Progenitor cell of endocrine pancreas (in vitro differentiated cells): ENCODE measurements around the gene PRDM5. TPM values are rescaled to one million over a fixed set of nuclear protein-coding genes. Genes with fewer than 3 reads are reported as not detected.

Source experiments
- DNase-seq: peaks from one replicate; pipeline ENCODE4 v3.0.0; 2021; ENCODE audit warnings: low spot score; ENCODE audit not compliant: unreplicated experiment
- H3K27ac Mint-ChIP-seq: 2 replicates; pipeline ENCODE4 v1.8.0; 2021; ENCODE audit warnings: mild to moderate bottlenecking, moderate library complexity, mixed read lengths
- H3K27me3 Mint-ChIP-seq: 2 replicates; pipeline ENCODE4 v1.8.0; 2021; ENCODE audit warnings: mixed read lengths
- H3K36me3 Mint-ChIP-seq: 2 replicates; pipeline ENCODE4 v1.8.0; 2022; ENCODE audit warnings: mixed read lengths; ENCODE audit not compliant: insufficient read depth
- H3K4me1 Mint-ChIP-seq: 2 replicates; pipeline ENCODE4 v1.8.0; 2021; ENCODE audit warnings: low read depth, mixed read lengths
- H3K4me3 Mint-ChIP-seq: 2 replicates; pipeline ENCODE4 v1.8.0; 2021; ENCODE audit warnings: low read depth, mild to moderate bottlenecking, moderate library complexity, mixed read lengths
- H3K9me3 Mint-ChIP-seq: 2 replicates; pipeline ENCODE4 v1.8.0; 2021; ENCODE audit warnings: low read depth, mixed read lengths
- CTCF ChIP-seq: fragments of 200-600 bp; sonication (generic); IDR thresholded peaks from one replicate; pipeline ENCODE4 v1.5.0; 2021; ENCODE audit warnings: antibody characterized with exemption, mild to moderate bottlenecking; ENCODE audit not compliant: unreplicated experiment
- total RNA-seq: library from RNA; stranded (reverse); gene quantifications from 2 replicates; pipeline ENCODE4 v1.2.1, GENCODE V29; 2021

The PRDM5 gene
- total RNA-seq, 1 donor from 2014 or later: 18.9 TPM

DNA sequence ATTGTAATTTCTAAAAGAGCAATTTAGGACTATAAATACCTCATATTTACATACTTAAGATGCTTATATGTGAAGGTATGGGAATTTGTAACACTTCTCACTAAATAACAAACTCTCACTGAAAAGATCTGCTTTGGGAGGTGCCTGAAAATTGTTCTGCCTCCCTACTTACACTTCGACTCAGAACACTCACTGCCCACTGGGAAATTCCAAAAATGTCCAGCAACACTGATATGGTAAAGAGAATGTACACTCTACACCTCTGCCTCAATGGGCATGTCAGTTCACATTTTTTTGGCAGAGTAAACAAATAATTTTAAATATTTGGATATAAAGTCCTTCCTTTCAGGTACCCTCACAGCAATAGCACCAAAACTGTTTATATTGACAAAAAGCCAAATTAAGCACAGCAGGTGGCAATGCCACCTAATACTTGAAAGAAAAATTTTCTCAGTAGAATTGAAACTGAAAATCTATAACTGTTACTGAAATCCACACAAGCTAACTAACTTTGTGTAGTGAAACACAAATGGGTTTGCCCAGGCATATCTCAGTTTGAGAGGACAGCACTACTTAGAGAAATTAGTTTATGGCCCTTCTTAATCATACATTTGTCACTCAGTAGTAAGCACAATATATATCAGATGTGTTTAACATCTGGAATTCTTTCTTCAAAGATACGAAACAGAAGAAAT, 67.1 kb downstream of the PRDM5 start:
- no peaks in the 10 kb centered on the region for H3K36me3 Mint-ChIP-seq
- peaks cover 5% of the 10 kb centered on the region for H3K4me1 Mint-ChIP-seq
- no peaks in the 10 kb centered on the region for H3K27me3 Mint-ChIP-seq
- DNase-seq: no peak
- no peak for TF ChIP-seq CTCF
- H3K9me3 Mint-ChIP-seq: no peaks in the 10 kb centered on the region
- H3K27ac Mint-ChIP-seq: no peak overlapping the region
- no peak overlapping the region for H3K4me3 Mint-ChIP-seq

- Mint-ChIP-seq H3K9me3 (no peaks in the 10 kb centered on the region), H3K27ac (no peak overlapping the region), H3K36me3 (no peaks in the 10 kb centered on the region), H3K4me3 (no peak overlapping the region), H3K4me1 (peaks cover 5% of the 10 kb centered on the region), H3K27me3 (no peaks in the 10 kb centered on the region)
- DNase-seq: no peak
- no peak for TF ChIP-seq CTCF
Observed at GRCh38 chr4:120853161-120853935, 69.2 kb downstream of the PRDM5 start.

GRCh38 chr4:120850018-120850599, 72.4 kb downstream of the PRDM5 start:
- no peak overlapping the region for H3K27ac Mint-ChIP-seq
- no peaks in the 10 kb centered on the region for H3K27me3 Mint-ChIP-seq

GRCh38 chr4:120847019-120847582, 75.4 kb downstream of the PRDM5 start:
- Mint-ChIP-seq H3K36me3 (no peaks in the 10 kb centered on the region), H3K27ac (no peak overlapping the region)

More at GRCh38 chr4:120850018-120850599, 72.4 kb downstream of the PRDM5 start:
- no peak for TF ChIP-seq CTCF
- Mint-ChIP-seq H3K4me3 (no peak overlapping the region), H3K9me3 (no peaks in the 10 kb centered on the region), H3K36me3 (no peaks in the 10 kb centered on the region), H3K4me1 (no peaks in the 10 kb centered on the region)
- DNase-seq: no peak

More at GRCh38 chr4:120847019-120847582, 75.4 kb downstream of the PRDM5 start:
- H3K4me3 Mint-ChIP-seq: no peak overlapping the region
- no peaks in the 10 kb centered on the region for H3K27me3 Mint-ChIP-seq
- H3K9me3 Mint-ChIP-seq: no peaks in the 10 kb centered on the region
- TF ChIP-seq CTCF: no peak
- peaks cover 6% of the 10 kb centered on the region for H3K4me1 Mint-ChIP-seq
- DNase-seq: no peak
